ENCODE measurements around the gene MACROD2.

DNA sequence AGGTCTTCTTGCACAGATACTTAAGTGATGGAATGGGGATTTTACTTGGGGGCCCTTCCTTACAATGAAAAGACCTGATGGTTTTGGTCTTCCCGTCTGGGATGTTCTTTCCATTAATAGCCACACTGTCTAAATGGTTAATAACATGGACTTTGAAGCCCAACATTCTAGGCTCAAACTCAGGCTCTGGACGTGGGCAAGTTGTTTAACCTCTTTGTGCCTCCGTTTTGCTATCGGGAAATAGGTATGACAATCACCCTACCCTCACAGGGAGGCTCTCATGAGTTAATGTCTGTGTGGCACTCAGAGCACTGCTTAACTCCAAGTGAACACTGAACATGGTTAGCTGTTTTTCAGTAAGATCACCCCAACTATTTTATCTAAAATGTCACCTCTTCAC, 702.8 kb downstream of the MACROD2 start:
- TF ChIP-seq SUZ12 (IDR thresholded peaks at IDR 0.05; ENCODE audit: extremely low read depth, insufficient read depth, insufficient read length): no peak
- TF ChIP-seq YY1 (IDR thresholded peaks at IDR 0.05; ENCODE audit: insufficient read depth, insufficient read length): no peak
